ENCODE data around the gene CCDC194.

CCDC194 gene

GRCh38 chr19:17357078-17357666 is 36.8 kb downstream of the CCDC194 start:
- no peak for DNase-seq (ENCODE audit: low read depth)
- TF ChIP-seq CTCF (conservative IDR thresholded peaks at IDR 0.05; ENCODE audit: control insufficient read depth, insufficient read depth, low read depth, low read length): no peak
- H3K4me3 ChIP-seq (ENCODE audit: control insufficient read depth, low read depth, low read length): no peak overlapping the region

- no peak for DNase-seq (ENCODE audit: low read depth)
- no peak for TF ChIP-seq CTCF (conservative IDR thresholded peaks at IDR 0.05; ENCODE audit: control insufficient read depth, insufficient read depth, low read depth, low read length)
- H3K4me3 ChIP-seq (ENCODE audit: control insufficient read depth, low read depth, low read length): no peak overlapping the region
These were observed 40.6 kb downstream of the CCDC194 start for GRCh38 chr19:17353386-17353785.

- no peak for TF ChIP-seq CTCF (conservative IDR thresholded peaks at IDR 0.05; ENCODE audit: control insufficient read depth, insufficient read depth, low read depth, low read length)
- H3K4me3 ChIP-seq (ENCODE audit: control insufficient read depth, low read depth, low read length): no peak overlapping the region
- DNase-seq (ENCODE audit: low read depth): no peak
These were observed 41.3 kb downstream of the CCDC194 start for GRCh38 chr19:17352608-17353280.

GRCh38 chr19:17351815-17352435 is 42.1 kb downstream of the CCDC194 start:
- TF ChIP-seq CTCF (conservative IDR thresholded peaks at IDR 0.05; ENCODE audit: control insufficient read depth, insufficient read depth, low read depth, low read length): no peak
- no peak for DNase-seq (ENCODE audit: low read depth)

GRCh38 chr19:17348700-17349099 is 45.3 kb downstream of the CCDC194 start:
- TF ChIP-seq CTCF (conservative IDR thresholded peaks at IDR 0.05; ENCODE audit: control insufficient read depth, insufficient read depth, low read depth, low read length): no peak
- peak; percentile 67 for DNase-seq (ENCODE audit: low read depth)
- H3K4me3 ChIP-seq (ENCODE audit: control insufficient read depth, low read depth, low read length): no peak overlapping the region

More at GRCh38 chr19:17351815-17352435, 42.1 kb downstream of the CCDC194 start:
- H3K4me3 ChIP-seq (ENCODE audit: control insufficient read depth, low read depth, low read length): no peak overlapping the region

GRCh38 chr19:17347877-17348276 is 46.1 kb downstream of the CCDC194 start:
- no peak for TF ChIP-seq CTCF (conservative IDR thresholded peaks at IDR 0.05; ENCODE audit: control insufficient read depth, insufficient read depth, low read depth, low read length)
- DNase-seq (ENCODE audit: low read depth): no peak
- H3K4me3 ChIP-seq (ENCODE audit: control insufficient read depth, low read depth, low read length): no peak overlapping the region

Measured in fibroblast of mammary gland (primary cell).